HCT116 (cell line): ENCODE data around the gene MAPK14.

Experiments
- CTCF ChIP-seq, 3 experiments: fragments of 200-600 bp in 1 of 3; sonication (generic) in 1 of 3; IDR thresholded peaks in 2 of 3; conservative IDR thresholded peaks in 1 of 3; 2 replicates each; pipeline ENCODE4 v1.5.1; 2012 to 2017; ENCODE audit warnings: low read depth in 2 of 3, low read length in 2 of 3, antibody characterized with exemption in 1 of 3, borderline replicate concordance in 1 of 3, control low read depth in 1 of 3, mild to moderate bottlenecking in 1 of 3, mixed read lengths in 1 of 3, mixed run types in 1 of 3, moderate library complexity in 1 of 3; ENCODE audit not compliant: insufficient read depth in 1 of 3
- SRF ChIP-seq: IDR thresholded peaks from 2 replicates; pipeline ENCODE4 v1.6.1; 2012; ENCODE audit warnings: low read depth

- TF ChIP-seq CTCF (IDR thresholded peaks at IDR 0.05 in 2 of 3, conservative IDR thresholded peaks at IDR 0.05 in 1 of 3; ENCODE audit: borderline replicate concordance in 1 of 3, insufficient read depth in 1 of 3, low read depth in 2 of 3, low read length in 2 of 3): no peak
- no peak for TF ChIP-seq SRF
Observed at GRCh38 chr6:36133912-36134311, 106.3 kb downstream of the MAPK14 start.
